CD4-positive, alpha-beta T cell (primary cell): ENCODE measurements around the gene PRSS53. TPM values are rescaled to one million over a fixed set of nuclear protein-coding genes. Genes with fewer than 3 reads are reported as not detected.

Source experiments
- ATAC-seq: fragments of 200-7000 bp; cut with Tn5 transposase; one replicate; pipeline ENCODE4 v1.10.0; 2022; ENCODE audit warnings: mild to moderate bottlenecking; ENCODE audit not compliant: poor library complexity
- CTCF ChIA-PET: fragments of 350-600 bp; sonication (Branson Sonifier 250); formaldehyde crosslinking; loops from one replicate; lab custom pipeline; 2021; ENCODE audit warnings: antibody characterized with exemption, inconsistent platforms; lab: Charles Lee
- POLR2A ChIA-PET: fragments of 350-600 bp; sonication (Branson Sonifier 250); formaldehyde crosslinking; loops from one replicate; lab custom pipeline; 2021; ENCODE audit warnings: antibody characterized with exemption, inconsistent platforms; lab: Charles Lee
- DNase-seq, 14 experiments: peaks; one replicate each; pipeline ENCODE4 v3.0.0-alpha.2; 2013 to 2020; ENCODE audit warnings: mixed read lengths in 2 of 14
- H3K27ac ChIP-seq, 2 donors: one replicate each; pipeline versions ENCODE4 v1.5.1 to v1.7.0; 2013; ENCODE audit warnings: low read length in 2 of 2, low read depth in 1 of 2, mild to moderate bottlenecking in 1 of 2
- H3K27me3 ChIP-seq, 2 experiments: 1 replicate in 1 of 2; 2 replicates in 1 of 2; pipeline versions ENCODE4 v1.6.1 to v1.7.0; 2013; ENCODE audit warnings: low read length in 2 of 2, control low read depth in 1 of 2, mild to moderate bottlenecking in 1 of 2, moderate library complexity in 1 of 2; ENCODE audit not compliant: insufficient read depth in 2 of 2, control insufficient read depth in 1 of 2
- H3K36me3 ChIP-seq: one replicate; pipeline ENCODE4 v1.6.1; 2013; ENCODE audit warnings: low read length, control low read depth; ENCODE audit not compliant: insufficient read depth
- H3K4me1 ChIP-seq: one replicate; pipeline ENCODE4 v1.6.1; 2013; ENCODE audit warnings: low read length, control low read depth; ENCODE audit not compliant: insufficient read depth
- H3K4me3 ChIP-seq: one replicate; pipeline ENCODE4 v1.5.1; 2013; ENCODE audit warnings: mild to moderate bottlenecking, low read length, moderate library complexity
- H3K9me3 ChIP-seq, 2 experiments: 1 replicate in 1 of 2; 2 replicates in 1 of 2; pipeline versions ENCODE4 v1.6.1 to v1.7.0; 2013; ENCODE audit warnings: low read length in 2 of 2, mild to moderate bottlenecking in 2 of 2, control low read depth in 1 of 2, moderate library complexity in 1 of 2; ENCODE audit not compliant: control insufficient read depth in 1 of 2, insufficient read depth in 1 of 2
- H3K27ac Mint-ChIP-seq: one replicate; pipeline ENCODE4 v1.8.0; 2020; ENCODE audit warnings: mixed read lengths
- H3K27me3 Mint-ChIP-seq: one replicate; pipeline ENCODE4 v1.8.0; 2021; ENCODE audit warnings: mixed read lengths
- H3K36me3 Mint-ChIP-seq: one replicate; pipeline ENCODE4 v1.8.0; 2021; ENCODE audit warnings: low read depth, mixed read lengths
- H3K4me1 Mint-ChIP-seq: one replicate; pipeline ENCODE4 v1.8.0; 2021; ENCODE audit warnings: low read depth, mixed read lengths
- H3K4me3 Mint-ChIP-seq: one replicate; pipeline ENCODE4 v1.8.0; 2020; ENCODE audit warnings: mild to moderate bottlenecking, mixed read lengths
- H3K9me3 Mint-ChIP-seq: one replicate; pipeline ENCODE4 v1.8.0; 2020; ENCODE audit warnings: mixed read lengths
- CTCF ChIP-seq: fragments of 200-600 bp; IDR thresholded peaks from one replicate; pipeline ENCODE4 v1.8.0; 2022; ENCODE audit warnings: antibody characterized with exemption, mild to moderate bottlenecking
- intact Hi-C, 2 experiments: fragments of 100-400 bp; cut with DNase I in 1 of 2; cut with micrococcal nuclease in 1 of 2; formaldehyde crosslinking; loops; one replicate each; pipeline versions ENCODE4 v1.15.1 to v1.9.0; 2023 to 2025; cut with DNase I, micrococcal nuclease
- total RNA-seq, 174 experiments: library from RNA in 2 of 174; stranded (reverse) in 2 of 174; gene quantifications; one replicate each; pipeline ENCODE4 v1.2.3 and lab custom pipeline; 2021 to 2026

Gene PRSS53
- total RNA-seq, 2 experiments from 2014 or later = 3.5 to 3.9 TPM

GRCh38 chr16:31055613-31056012 is 33.1 kb downstream of the PRSS53 start:
- no peak overlapping the region for H3K27ac Mint-ChIP-seq
- no peak overlapping the region for H3K27ac ChIP-seq
- no peaks in the 10 kb centered on the region for H3K4me1 ChIP-seq
- H3K9me3 ChIP-seq = no peaks in the 10 kb centered on the region
- ChIA-PET CTCF (no interaction called here), POLR2A (no interaction called here)
- ATAC-seq = no peak
- no peaks in the 10 kb centered on the region for H3K27me3 ChIP-seq
- H3K4me1 Mint-ChIP-seq = no peaks in the 10 kb centered on the region
- H3K9me3 Mint-ChIP-seq = no peaks in the 10 kb centered on the region
- intact Hi-C loops = no loop called here
- H3K4me3 Mint-ChIP-seq = no peak overlapping the region
- H3K36me3 ChIP-seq = peaks cover 5% of the 10 kb centered on the region
- no peak overlapping the region for H3K4me3 ChIP-seq
- peaks cover 11% of the 10 kb centered on the region for H3K36me3 Mint-ChIP-seq
- no peak for TF ChIP-seq CTCF
- no peak for DNase-seq
- H3K27me3 Mint-ChIP-seq = no peaks in the 10 kb centered on the region

GRCh38 chr16:31052114-31052513 is 36.6 kb downstream of the PRSS53 start:
- POLR2A ChIA-PET = no interaction called here
- no peaks in the 10 kb centered on the region for H3K36me3 Mint-ChIP-seq

GRCh38 chr16:31050280-31051030 is 38.3 kb downstream of the PRSS53 start:
- CTCF ChIA-PET = no interaction called here
- no peak overlapping the region for H3K4me3 ChIP-seq
- intact Hi-C loops = no loop called here
- DNase-seq (no peak), ATAC-seq (no peak)
- POLR2A ChIA-PET = interaction anchor here (1.4 to 2.0 kb wide), 2 partner anchors 9 to 23 kb away, joined by 3 to 8 read pairs; partner anchors contain the start of genes ZNF646 and ZNF668
- H3K4me1 ChIP-seq = no peaks in the 10 kb centered on the region
- Mint-ChIP-seq H3K9me3 (no peaks in the 10 kb centered on the region), H3K27me3 (no peaks in the 10 kb centered on the region), H3K36me3 (no peaks in the 10 kb centered on the region), H3K4me1 (no peaks in the 10 kb centered on the region), H3K4me3 (no peak overlapping the region), H3K27ac (no peak overlapping the region)
- no peaks in the 10 kb centered on the region for H3K36me3 ChIP-seq
- H3K27ac ChIP-seq = no peak overlapping the region
- H3K27me3 ChIP-seq = no peaks in the 10 kb centered on the region
- H3K9me3 ChIP-seq = no peaks in the 10 kb centered on the region
- TF ChIP-seq CTCF = no peak

More at GRCh38 chr16:31052114-31052513, 36.6 kb downstream of the PRSS53 start:
- Histone ChIP-seq H3K36me3 (no peaks in the 10 kb centered on the region), H3K27ac (no peak overlapping the region), H3K4me3 (no peak overlapping the region), H3K4me1 (no peaks in the 10 kb centered on the region), H3K9me3 (no peaks in the 10 kb centered on the region), H3K27me3 (no peaks in the 10 kb centered on the region)
- Mint-ChIP-seq H3K27ac (no peak overlapping the region), H3K27me3 (no peaks in the 10 kb centered on the region), H3K4me3 (no peak overlapping the region), H3K9me3 (no peaks in the 10 kb centered on the region), H3K4me1 (no peaks in the 10 kb centered on the region)
- intact Hi-C loops = no loop called here
- TF ChIP-seq CTCF = no peak
- DNase-seq (peak in 2 of 14 experiments; percentile 45 to 61), ATAC-seq (no peak)
- CTCF ChIA-PET = no interaction called here
